Measurements from ENCODE around the gene TLE5. TPM values are rescaled to one million over a fixed set of nuclear protein-coding genes. Genes with fewer than 3 reads are reported as not detected.

Gene TLE5
- total RNA-seq, 4 donors from 2014 or later: 339 to 403 (median 382) TPM

DNA sequence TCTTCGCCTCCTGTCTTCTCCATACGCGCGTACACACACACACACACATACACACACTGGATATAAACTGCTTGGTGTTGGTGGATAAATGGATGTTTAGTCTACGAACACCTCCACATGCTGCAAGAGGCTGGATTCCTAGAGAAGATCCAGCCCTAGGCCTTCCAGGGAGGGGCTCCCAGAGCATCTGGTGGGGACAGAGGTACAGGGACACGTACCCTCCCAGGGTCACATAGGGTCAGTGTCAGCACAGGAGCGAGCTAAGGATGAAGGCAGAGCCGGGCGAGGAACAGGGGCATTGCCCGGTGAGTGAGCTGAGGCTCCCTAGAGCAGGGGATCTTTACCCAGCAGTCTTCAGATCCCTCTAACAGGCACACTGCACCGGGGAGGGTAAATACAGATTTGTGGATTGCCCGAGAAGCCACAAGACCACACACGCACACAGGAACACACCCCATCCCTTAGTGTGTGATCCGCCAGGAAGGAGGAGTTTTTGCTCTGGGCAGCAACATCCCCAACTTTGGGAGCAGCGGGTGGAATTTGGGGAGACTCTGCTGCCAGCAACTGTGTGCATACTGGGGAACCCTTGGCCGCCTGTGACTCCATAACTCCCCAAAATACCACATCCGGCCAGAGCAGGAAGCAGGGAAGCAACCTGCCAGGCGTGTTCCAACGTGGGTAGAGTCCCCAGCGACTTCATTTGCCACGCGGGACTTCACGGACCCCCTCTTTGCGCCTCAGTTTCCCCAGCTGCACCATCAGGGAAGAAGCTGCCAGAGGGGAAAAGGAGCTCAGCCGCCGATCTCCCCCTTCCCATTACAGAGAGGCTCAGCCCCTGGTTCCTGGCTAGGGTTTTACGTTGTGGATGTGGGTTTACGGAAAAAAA is 27.4 kb downstream of the TLE5 start:
- WGBS: 8% methylated on average over 23 of the region's 28 CpGs
- Histone ChIP-seq H3K4me3 (peak overlapping the region; percentile 54), H3K27me3 (no peaks in the 10 kb centered on the region), H3K9me3 (no peaks in the 10 kb centered on the region), H3K4me1 (peaks cover 25% of the 10 kb centered on the region), H3K27ac (peak overlapping the region; percentile 80), H3K36me3 (no peaks in the 10 kb centered on the region)
- peak in 1 of 2 donors; percentile 80 for DNase-seq (ENCODE audit: low spot score in 2 of 2)
- TF ChIP-seq POLR2AphosphoS5 (IDR thresholded peaks at IDR 0.05): no peak

DNA sequence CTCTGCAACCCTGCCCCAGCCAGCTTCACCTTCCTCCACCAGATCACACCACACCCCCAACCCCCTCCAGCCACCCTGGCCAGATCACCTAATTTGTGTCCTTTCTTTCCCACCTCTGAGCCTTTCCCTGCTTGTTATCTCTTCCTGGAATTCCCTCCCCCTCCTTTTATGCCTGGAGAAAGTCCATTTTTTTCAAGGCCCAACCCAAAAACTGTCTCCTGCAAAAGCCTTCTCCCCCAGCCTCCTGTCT is 28.0 kb downstream of the TLE5 start:
- Histone ChIP-seq H3K9me3 (no peaks in the 10 kb centered on the region), H3K36me3 (no peaks in the 10 kb centered on the region), H3K27ac (peak overlapping the region; percentile 80), H3K4me3 (no peak overlapping the region), H3K4me1 (peaks cover 30% of the 10 kb centered on the region), H3K27me3 (no peaks in the 10 kb centered on the region)
- TF ChIP-seq POLR2A (IDR thresholded peaks at IDR 0.05): no peak
- TF ChIP-seq POLR2AphosphoS5 (IDR thresholded peaks at IDR 0.05): no peak
- TF ChIP-seq, protein P1, sequence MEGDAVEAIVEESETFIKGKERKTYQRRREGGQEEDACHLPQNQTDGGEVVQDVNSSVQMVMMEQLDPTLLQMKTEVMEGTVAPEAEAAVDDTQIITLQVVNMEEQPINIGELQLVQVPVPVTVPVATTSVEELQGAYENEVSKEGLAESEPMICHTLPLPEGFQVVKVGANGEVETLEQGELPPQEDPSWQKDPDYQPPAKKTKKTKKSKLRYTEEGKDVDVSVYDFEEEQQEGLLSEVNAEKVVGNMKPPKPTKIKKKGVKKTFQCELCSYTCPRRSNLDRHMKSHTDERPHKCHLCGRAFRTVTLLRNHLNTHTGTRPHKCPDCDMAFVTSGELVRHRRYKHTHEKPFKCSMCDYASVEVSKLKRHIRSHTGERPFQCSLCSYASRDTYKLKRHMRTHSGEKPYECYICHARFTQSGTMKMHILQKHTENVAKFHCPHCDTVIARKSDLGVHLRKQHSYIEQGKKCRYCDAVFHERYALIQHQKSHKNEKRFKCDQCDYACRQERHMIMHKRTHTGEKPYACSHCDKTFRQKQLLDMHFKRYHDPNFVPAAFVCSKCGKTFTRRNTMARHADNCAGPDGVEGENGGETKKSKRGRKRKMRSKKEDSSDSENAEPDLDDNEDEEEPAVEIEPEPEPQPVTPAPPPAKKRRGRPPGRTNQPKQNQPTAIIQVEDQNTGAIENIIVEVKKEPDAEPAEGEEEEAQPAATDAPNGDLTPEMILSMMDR (IDR thresholded peaks at IDR 0.05): no peak
- no peak for TF ChIP-seq EP300 (IDR thresholded peaks at IDR 0.05)
- no peak for DNase-seq (ENCODE audit: low spot score in 2 of 2)

DNA sequence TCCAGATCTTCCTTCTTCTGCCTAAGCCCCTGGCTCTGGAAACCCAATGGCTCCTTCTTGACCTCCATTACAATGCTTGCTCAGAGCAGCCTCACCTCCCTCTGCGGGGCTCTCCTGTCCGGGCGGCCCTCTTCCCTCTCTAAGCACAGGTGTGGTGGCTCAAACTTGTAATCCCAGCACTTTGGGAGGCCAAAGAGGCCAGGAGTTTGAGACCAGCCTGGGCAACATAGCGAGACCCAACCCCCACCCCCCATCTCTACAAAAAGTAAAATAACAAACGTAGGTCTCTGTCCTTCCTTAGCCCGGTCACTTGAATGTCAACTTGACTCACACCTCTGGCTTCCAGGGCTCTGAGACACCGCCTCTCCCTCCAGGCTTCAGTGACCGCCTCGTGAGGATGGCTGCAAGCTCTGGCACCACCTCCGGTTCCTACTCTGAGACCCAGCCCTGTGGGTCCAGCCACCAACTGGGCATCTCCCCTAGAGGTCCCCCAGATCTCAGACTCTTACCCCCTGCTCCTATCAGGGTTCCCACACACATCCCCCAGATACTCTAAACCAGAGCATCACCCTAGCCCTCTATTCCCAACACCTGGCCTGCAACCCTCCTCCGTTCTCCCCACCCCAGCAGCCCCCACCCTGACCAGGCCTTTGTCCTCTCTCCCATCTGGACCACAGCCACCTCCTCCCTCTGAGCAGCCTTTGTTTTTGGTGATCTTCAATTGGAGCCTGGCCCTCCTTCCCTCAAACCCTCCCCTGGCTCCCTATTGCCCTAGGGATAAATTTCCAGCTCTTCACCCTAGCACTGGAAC is 28.5 kb downstream of the TLE5 start:
- Histone ChIP-seq H3K36me3 (no peaks in the 10 kb centered on the region), H3K4me3 (no peak overlapping the region), H3K4me1 (peaks cover 31% of the 10 kb centered on the region), H3K27me3 (no peaks in the 10 kb centered on the region), H3K9me3 (no peaks in the 10 kb centered on the region), H3K27ac (no peak overlapping the region)
- WGBS: 68% methylated on average over 11 of the region's 11 CpGs
- no peak for DNase-seq (ENCODE audit: low spot score in 2 of 2)
- TF ChIP-seq EP300 (IDR thresholded peaks at IDR 0.05) (no peak), POLR2A (IDR thresholded peaks at IDR 0.05) (no peak), POLR2AphosphoS5 (IDR thresholded peaks at IDR 0.05) (no peak)
- TF ChIP-seq, protein P1 (IDR thresholded peaks at IDR 0.05): no peak

DNA sequence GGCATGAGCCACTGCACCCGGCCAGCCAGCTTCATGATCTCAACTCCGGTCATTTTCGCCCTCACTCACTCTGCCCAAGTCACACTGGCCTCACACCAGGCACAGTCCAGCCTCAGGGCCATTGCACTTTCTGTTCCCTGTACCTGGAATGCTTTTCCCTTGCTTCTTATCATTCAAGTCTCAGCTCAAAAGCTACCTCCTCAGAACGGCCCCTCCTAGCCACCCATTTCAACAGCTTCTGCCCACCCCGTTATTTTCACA is 30.8 kb downstream of the TLE5 start:
- DNase-seq (ENCODE audit: low spot score in 2 of 2): no peak

DNA sequence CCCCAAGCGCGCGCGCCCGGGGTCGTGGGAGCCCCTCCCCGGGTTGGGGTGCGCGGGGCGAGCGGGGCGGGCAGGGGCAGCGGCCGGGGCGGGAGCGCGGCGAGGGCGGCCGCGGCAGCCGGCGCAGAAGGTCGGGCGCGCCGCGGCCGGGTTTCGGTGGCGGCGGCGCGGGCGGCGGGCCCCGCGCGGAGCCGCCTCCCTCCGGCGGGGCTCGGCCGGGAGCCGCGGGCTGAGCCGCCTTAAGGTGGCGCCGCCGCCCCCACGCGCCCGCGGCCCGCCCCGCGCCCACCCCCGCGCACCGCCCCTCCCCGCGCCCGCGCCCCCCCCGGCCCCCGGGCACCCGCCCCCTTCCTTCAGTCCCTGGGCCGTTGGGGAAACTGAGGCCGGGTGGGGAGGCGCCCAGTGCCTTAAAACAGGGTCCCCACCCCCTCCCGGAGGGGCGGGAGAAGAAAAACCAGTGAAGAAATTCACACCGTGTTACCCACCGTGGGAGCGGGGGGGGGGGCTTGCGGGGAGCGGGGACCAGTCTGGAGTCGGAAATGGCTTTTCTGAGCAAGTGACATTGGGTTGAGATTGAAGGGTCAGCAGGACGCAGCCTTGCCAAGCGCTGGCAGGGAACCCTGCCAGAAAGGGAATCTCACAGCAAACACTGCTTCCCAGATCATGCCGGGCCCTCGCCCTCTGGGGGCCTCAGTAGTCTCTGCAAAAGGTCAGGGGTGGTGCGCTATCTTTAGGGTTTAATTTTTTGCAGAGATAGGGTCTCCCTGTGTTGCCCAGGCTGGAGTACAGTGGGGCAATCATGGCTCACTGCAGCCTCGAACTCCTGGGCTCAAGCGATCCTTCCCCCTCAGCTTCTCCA is 33.0 kb downstream of the TLE5 start, which contains the start of gene TLE2:
Gene TLE2 (minus strand): TSS at position 216 of the 859 bp plus-strand sequence. CDS start 376 bp downstream, outside the sequence.
- no peak for DNase-seq (ENCODE audit: low spot score in 2 of 2)
- no peak for TF ChIP-seq POLR2AphosphoS5 (IDR thresholded peaks at IDR 0.05)
- TF ChIP-seq, protein P1 (IDR thresholded peaks at IDR 0.05): no peak
- no peak for TF ChIP-seq EP300 (IDR thresholded peaks at IDR 0.05)
- no peak for TF ChIP-seq POLR2A (IDR thresholded peaks at IDR 0.05)
- Histone ChIP-seq H3K9me3 (no peaks in the 10 kb centered on the region), H3K27ac (peak within 1 kb of the TSS; percentile 56), H3K4me3 (peak within 1 kb of the TSS; percentile 66), H3K27me3 (no peaks in the 10 kb centered on the region), H3K36me3 (no peaks in the 10 kb centered on the region), H3K4me1 (peaks cover 24% of the 10 kb centered on the region)
- 24% methylated on average over 9 of the region's 85 CpGs for WGBS

More for the DNA sequence above, 30.8 kb downstream of the TLE5 start:
- Histone ChIP-seq H3K4me1 (peaks cover 37% of the 10 kb centered on the region), H3K27ac (no peak overlapping the region), H3K36me3 (no peaks in the 10 kb centered on the region), H3K27me3 (no peaks in the 10 kb centered on the region), H3K4me3 (no peak overlapping the region), H3K9me3 (no peaks in the 10 kb centered on the region)
- WGBS: 81% methylated on average over 5 of the region's 5 CpGs
- TF ChIP-seq, protein P1 (IDR thresholded peaks at IDR 0.05): no peak
- TF ChIP-seq EP300 (IDR thresholded peaks at IDR 0.05): no peak

Measured in suprapubic skin (tissue), 4 donors.